ENCODE data around the gene CCDC183.
"Not testable (repeated sequence)": the region's sequence is repeated elsewhere in the genome, so short reads cannot be mapped to it uniquely, and the experiment has no call there.

CCDC183 gene

DNA sequence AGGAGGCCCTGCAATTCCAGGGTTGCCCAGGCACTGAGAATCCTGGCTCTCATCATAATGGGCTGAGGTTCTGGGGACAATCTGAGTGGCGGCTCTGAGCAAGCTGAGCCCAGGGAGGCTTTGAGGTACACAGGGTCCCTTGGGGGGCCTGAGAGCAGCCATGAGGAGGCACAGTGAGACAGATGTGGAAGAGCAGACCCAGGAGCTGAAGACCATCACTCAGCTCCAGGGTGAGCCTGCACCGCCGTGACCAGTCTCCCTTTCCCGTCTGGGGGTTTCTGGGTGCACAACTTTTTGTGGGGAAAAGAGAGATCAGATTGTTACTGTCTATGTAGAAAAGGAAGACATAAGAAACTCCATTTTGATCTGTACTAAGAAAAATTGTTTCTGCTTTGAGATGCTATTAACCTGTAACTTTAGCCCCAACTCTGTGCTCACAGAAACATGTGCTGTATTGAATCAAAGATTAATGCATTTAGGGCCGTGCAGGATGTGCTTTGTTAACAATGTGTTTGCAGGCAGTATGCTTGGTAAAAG lies at the start of gene CCDC183:
TSS of gene CCDC183 (plus strand) at position 101 of the 537 bp plus-strand sequence. CDS start at position 161, 60 bp downstream.
- DNase-seq, result no peak

DNA sequence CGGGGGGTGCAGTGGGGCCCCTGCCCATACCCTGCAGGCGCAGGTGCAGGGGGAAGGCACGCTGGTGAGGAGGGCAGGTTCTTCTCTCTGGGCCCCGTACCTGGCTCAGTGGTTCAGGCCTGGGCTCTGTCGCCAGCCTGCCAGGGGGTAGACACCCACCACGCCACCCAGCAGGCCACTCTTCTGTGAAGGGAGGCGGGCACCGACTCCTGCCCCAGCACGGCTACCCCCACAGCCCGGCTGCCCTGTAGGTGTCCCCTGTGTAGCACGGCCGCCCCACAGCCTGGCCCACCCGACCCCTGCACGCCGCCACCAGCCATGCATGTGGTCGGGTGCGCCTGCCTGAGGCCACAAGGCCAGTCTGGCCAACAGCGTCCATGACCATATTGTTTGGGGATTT lies 49.5 kb upstream of the CCDC183 start:
- DNase-seq, result no peak

DNA sequence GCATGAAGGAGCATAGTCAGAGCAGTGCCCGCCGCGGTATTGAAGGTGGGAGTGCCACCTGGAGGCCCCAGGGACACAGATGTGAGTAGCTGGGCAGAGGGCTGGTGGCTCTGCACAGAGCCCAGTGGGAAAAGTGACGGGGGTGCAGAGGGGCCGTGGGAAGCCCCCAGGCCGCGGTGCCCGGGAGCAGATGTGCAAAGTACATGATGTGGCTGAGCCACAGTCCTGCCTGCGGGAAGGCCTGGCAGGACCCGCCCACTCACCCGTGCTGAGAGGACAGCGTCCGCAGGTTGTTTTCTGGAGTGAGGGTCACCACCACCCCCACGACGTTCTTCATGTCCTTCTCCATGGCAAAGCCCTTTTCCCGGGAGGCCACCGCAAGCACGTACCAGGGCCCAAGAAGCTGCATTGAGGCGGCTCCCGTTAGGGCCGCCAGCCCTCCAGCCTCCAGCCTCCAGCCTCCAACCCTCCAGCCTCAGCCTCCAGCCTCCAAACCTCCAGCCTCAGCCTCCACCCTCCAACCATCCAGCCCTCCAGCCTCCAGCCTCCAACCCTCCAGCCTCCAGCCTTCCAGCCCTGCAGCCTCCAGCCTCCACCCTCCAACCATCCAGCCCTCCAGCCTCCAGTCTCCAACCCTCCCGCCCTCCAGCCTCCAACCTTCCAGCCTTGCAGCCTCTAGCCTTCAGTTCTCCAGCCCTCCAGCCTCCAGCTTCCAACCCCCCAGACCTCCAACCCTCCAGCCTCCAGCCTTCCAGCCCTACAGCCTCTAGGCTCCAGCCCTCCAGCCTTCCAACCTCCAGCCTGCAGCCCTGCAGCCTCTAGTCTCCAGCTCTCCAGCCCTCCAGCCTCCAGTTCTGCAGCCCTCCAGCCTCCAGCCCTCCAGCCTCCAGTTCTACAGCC lies 48.7 kb upstream of the CCDC183 start:
- DNase-seq, result no peak

DNA sequence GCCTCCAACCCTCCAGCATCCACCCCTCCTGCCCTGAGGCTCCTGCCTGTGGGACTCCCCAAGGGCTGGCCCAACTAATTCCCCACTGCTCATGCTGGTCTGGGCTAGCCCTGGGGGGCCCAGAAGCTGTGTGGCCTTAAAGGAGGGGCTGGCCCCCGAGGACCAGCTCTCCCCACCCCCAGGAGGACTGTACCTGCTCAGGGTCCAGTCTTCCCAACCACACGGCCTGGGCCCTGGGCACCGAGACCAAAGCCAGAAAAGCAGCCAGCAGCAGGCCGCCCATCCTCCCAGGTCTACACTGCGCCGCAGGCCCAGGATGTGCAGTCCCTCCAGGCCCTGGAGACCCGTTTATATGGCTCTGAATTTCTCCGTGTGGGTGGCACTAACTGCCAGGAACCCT lies 47.9 kb upstream of the CCDC183 start, which contains the start of gene LCN6:
TSS of gene LCN6 (minus strand) at position 325 of the 400 bp plus-strand sequence. CDS start at position 283, 42 bp downstream.
- DNase-seq, result no peak

DNA sequence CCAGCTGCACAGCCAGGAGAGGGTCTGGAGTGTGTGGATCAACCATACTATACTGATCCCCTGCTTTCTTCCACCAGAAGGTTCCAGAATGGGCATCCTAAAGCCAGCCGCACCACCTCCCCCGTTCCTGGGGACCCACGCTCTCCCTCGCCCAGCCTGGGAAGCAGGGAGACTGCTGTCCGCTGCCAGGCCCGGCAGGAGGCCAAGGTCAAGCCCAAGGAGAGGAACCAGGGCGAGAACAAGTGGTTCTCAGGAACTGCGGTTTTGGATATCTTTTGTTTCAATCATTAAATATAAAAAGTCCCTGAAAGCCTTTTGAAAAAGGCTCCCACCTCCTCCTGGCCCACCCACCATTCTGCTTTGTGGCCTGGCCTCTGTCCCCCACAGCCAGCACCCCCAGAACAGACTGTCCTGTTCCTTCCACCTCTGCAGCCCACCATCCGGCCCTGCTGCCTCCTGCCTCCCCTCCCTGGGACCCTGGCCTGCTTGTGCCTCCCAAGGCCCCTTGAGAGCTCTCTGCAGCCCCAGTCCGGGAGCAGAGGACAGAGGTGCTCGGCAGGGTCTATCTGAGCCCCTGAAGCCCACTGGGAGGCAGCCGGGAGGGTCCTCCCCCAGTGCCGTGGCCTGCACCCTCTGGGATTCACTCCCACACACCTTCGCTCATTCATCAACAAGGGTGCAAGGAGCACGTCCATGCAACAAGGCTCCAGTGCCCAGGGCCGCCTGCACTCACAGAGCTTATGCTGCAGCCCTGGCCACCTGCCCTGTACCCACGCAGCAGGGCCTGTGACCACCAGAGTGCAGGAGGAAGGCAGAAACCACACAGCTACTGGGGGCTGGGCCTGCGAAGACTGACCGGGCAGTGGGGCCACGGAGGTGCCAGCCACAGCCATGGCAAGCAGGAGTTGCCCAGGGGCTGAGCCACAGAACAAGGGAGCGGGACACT lies 47.2 kb upstream of the CCDC183 start:
- DNase-seq, result no peak

DNA sequence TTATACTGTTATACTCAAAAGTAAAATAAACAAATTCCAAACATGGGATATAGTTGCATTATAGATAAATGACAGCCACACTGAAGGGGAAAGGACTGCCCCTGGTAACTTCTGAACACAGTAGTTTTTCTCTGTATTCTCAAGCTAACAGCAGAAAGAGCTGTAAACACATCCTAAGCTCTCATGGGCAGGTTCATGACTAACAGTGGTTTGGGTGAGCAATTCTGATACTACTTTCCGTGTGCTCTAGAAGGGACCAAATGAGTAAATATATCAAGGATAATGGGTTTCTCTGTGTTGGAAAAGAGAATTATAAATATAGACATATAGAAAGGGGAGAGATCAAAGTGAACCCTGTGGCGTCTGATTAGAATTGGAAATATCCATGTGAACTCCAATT lies 45.6 kb upstream of the CCDC183 start:
- DNase-seq, result no peak

DNA sequence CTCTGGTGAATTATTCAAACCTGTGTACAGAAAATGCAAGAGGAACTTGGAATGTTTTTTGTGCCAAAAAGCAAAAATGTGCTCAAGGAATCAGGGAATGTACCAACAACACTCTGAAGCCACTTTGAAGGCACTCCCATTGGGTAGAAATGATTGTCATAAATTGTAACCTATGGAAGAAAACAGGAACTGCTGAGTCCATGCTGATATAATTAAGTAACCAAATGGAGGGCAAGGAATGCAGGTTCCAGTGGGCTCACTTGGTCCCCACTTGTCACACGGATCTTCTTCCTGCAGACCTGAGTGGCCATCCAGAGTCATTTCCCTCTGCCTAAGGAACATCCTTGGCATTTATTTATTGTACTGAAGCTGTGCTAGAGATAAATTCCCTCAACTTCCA lies 44.9 kb upstream of the CCDC183 start:
- DNase-seq, result no peak

DNA sequence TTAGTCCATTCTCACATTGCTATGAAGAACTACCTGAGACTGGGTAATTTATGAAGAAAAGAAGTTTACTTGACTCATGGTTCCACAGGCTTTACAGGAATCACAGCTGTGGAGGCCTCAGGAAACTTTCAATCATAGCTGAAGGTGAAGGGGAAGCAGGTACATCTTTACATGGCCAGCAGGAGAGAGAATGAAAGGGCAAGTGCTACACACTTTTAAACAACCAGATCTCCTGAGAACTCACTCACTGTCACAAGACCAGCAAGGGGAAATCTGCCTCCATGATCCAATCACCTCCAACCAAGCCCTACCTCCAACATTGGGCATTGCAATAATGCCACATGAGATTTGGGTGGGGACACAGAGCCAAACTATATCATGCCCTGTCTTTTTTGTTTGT lies 44.3 kb upstream of the CCDC183 start:
- DNase-seq, result no peak

DNA sequence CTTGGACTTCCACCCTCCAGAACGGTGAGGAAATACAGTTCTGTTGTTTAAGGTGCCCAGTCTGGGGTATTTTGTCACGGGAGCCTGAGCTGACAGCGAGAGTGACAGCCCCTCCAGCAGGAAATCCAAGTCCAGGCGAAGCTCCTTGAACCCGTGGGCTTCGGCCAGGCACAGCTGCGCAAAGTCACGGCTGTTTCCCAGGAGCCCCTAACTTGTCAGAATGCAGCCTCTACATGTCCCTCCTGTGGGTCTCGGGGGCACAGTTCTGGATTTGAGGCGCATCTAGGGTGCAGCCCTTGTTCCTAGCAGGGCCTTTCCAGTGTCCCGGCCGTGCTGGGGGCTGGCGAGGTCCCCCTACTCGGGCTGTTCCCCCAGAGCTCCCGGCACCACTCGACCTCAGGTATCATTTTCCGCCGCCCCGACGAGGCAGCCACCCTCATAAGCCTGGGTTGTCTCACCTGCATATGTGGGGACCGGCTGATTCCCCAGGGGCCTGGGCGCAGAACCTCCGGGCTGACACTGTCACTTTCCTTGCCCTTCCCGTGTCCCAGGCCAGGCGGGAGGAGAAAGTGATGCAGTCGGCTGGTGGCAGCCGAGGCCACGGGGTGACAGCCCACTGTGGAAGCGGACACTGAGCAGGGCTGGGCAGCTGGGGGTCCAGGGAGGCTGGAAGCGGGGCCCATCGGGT lies 42.6 kb upstream of the CCDC183 start:
- no peak for DNase-seq

DNA sequence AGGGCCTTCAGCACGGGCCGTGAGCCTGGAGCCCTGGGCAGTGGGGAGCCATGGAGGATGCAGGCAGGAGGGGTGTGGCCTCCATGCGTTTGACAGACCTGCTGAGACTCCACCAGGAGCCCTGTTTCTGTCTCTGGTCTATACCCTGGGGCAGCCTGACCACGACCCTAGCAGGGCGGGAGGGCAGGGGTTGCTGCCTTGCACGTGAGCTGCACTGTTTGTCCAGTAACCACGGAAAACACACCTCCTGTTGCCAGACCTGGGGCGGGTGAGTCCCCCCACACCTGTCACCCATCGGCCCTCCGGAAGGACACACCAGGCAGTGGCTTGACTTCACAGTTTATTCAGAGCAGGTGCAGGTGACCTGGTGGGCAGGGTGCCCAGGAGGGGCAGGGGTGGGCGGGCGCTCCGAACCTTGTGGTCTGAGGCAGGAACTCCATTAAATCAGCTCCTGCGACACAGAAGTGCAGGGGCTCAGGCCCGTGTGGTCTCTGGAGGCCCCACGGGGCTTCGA lies 42.0 kb upstream of the CCDC183 start:
- DNase-seq, result no peak

DNA sequence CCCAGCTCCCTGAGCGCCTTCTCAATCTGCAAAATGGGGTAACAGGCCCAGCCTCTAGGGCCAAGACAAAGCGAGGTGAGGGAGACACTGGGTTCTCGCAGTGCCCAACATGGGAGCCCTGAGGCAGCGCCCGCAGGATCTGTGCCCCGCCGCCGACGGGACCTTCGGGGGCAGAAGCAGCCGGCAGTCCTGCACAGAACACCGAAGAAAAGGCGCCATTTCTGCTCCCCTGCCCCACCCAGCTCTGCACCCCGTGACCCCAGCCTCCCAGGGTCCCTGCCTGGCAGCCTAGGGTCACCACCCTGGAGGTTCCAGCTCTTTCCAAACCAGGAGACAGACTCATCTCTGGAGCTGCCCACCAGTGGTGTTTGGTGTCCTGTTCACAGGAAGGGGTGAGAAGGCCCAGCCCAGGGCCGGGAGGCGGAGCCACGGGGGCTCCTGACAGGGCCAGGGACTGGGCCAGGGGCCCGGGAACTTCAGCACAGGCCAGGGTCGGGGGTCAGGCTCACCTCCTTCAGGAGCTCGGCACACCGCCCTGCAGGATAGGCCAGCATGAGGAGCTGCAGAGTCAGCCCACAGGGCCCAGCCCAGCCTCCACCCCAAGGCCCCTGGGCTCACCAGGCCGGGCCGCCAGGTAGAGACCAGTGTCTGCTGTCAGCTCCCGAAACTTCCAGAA lies 41.4 kb upstream of the CCDC183 start:
- DNase-seq, result no peak

DNA sequence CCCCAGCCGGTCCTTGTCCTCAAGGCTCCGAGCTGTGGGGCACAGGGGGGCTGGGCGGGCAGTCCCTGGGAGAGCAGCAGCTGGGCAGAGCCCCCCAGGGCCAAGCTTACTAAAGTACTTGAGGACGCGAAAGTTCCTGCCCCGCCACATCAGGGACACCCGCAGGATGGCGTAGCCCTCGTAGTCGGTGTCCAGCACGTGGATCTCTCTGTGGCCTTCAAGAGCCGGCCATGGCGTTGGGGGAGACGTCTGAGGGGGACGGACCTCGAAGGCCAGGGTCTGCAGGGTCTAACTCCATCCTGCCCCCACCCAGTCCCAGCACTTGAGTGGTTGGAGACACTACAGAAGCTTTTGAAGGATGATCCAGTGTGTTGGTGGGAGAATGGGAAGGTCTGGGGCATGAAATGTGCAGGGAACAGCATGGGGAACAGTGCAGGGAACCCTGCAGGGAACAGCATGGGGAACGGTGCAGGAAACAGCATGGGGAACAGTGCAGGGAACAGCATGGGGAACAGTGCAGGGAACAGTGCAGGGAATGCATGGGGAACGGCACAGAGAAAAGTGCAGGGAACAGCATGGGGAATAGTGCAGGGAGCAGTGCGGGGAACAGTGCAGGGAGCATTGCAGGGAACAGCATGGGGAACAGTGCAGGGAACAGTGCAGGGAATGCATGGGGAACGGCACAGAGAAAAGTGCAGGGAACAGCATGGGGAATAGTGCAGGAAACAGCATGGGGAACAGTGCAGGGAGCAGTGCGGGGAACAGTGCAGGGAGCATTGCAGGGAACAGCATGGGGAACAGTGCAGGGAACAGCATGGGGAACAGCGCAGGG lies 40.6 kb upstream of the CCDC183 start:
- DNase-seq, result not testable (repeated sequence)

DNA sequence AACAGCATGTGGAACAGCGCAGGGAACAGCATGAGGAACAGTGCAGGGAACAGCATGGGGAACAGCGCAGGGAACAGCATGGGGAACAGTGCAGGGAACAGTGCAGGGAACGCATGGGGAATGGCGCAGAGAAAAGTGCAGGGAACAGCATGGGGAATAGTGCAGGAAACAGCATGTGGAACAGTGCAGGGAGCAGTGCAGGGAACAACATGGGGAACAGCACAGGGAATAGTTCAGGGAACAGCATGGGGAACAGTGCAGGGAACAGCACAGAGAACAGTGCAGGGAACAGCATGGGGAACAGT lies 40.1 kb upstream of the CCDC183 start:
- no peak for DNase-seq

DNA sequence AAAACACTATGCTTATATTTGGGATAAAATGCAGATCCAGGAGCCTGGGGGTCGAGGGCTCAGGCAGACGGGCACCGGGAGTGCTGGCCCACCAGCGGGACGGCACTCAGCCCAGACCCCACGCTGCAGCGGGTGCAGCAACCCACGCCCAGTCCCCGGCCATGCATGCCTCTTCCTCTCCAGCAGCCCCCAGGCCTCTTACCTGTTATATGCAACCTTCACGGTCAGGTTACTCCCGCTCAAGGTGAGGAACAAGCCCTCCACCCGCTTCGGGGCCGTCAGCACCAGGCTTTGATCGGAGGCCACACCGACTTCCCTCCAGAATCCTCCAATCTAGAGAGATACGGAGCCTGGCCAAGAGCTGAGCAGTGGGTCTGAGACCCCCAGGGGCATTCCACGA lies 39.3 kb upstream of the CCDC183 start:
- DNase-seq, result no peak

DNA sequence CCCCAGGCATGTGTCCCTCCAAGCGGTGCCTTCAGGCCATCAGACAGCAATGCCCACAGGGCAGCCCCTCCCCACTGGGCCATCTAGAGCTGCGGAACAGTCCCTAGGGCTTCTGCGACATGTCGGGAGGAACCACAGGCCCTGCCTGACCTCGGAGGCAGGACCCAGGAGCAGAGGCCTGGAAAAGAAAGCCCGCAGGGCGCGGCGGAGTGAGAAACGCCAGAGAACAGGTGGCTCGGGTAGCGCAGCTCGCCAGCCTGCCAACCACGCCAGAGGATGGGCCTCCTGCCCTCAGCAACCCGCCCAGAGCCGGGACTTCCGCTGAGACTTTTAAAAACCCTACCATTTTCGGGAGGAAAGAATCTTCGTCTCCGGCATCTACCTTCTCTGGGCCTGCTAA lies 38.8 kb upstream of the CCDC183 start:
- DNase-seq, result no peak

DNA sequence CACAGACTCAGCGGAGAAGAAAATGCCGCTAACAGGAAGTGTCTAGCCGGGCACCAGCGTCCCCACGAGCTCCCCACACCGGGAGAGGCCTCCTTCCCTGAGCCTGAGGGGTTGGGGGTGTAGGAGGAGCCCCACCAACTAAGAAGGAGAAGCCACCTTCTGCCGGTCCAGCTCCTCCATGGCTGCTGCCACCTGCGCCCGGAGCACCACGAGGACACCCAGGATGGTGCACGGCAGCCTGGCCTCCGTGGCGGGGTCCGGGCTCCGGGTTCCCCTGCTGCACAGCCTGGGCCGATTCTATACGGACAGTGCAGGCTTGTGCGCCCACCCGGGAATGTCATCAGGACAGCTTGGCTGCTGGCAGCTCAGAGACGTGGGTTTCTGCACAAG lies 38.4 kb upstream of the CCDC183 start:
- no peak for DNase-seq

DNA sequence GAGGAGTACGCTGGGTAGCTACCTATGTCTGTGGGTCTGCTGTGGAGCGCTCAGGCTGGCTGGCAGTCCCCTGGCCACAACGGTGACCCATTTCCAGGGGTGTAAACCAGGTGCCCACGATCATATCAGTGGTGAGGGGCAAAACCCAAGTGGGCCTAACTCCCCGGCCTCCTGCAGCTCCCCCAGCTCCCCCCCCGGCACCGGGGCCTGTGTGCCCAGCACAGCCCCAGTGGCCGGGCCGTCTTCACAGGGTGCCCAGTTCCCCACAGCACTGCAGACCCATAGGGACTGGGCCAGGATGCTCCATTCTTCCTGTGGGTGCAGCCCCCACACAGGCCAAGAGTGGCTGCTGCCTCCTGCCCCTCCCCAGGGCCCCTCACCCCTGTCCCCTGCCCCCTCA lies 37.1 kb upstream of the CCDC183 start:
- no peak for DNase-seq

DNA sequence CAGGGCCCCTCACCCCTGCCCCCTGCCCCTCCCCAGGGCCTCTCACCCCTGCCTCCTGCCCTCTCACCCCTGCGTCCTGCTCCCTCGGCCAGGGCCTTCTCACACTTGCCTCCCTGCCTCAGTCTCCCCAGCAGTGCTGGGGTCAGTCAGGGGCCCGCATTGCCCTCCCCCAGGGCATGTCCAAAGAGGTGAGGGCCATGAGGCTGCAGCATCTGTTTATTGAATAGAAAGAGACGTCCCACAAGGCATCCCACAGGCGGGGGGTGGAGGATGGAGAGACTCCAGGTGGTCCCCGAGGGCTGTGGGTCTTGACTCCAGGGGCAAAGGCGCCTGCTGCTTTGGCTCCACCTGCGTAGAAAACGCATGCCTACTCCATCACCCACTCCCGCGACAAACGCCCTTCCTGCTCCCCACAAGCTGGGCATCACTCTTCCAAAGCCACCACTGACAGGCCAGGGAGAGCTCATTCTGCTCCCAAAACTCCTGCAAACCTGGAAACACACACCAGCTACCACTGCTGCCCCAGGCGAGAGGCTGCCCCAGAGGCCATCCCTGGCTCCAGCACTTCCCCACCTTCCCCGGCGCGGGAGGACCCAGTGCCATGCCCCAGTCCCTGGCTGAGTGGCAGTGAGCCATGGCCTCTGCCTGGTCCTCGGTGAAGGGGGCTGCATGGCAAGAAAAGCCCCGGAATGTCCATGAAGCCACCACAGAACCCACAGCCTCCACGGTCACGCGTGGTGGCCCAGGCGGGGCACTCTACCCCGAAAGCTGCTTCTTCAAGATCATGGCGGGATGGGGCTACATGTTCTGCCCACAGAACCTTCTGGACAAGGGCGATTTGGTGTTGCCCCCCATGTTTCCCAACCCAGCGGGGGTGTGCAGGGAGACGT lies 36.5 kb upstream of the CCDC183 start:
- no peak for DNase-seq

DNA sequence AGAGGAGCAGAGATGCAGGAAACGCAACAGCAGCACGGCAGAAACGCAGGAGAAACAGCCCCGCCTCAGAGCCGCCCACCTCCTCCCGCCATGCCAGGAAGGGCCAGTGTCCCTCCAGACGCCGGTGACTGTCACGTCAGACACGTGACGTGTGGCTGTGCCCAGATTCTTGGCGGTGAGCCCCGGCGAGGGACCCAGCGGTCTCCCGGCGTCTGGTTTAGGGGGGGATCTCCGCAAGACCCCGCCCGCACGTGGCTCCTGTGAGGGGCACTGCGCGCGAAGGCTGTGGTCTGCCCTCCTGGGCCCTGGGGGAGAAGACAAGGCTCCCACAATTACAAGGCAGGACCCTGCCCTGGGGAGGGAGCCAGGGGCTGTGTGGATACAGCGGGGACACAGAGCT lies 35.7 kb upstream of the CCDC183 start:
- DNase-seq, result no peak

Measured in activated gamma-delta T cell treated with Interleukin-2 at 50 U/mL for 16 hours (primary cell).